Measurements from ENCODE around the gene TP53AIP1.

TP53AIP1 gene

DNA sequence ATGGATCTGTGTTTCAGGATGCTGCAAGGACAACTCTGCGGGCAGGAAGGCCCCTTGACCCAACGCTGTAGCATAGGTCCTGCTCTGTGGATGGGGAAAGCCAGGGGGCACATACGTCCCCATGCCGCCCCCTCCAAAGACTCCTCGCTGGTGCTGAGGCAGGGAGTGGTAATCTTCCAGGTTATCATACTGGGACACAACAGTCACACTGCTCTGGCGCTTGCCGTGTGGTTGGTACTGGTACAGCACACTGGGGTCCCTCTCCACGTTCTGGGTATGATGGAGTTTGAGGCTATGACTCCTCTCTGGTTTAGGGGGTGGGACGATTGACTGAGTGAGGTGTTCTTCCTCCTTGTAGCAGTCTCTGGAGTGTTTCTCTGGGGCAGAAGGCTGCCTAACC is 26.2 kb upstream of the TP53AIP1 start:
- no peak for DNase-seq (ENCODE audit: extremely low spot score)
- ChIA-PET POLR2A (no interaction called here), CTCF (interaction anchor here (1.1 kb wide), 1 partner anchor 13 kb away, joined by 3 read pairs; no protein-coding TSS in a partner anchor)
- TF ChIP-seq SUZ12 (IDR thresholded peaks at IDR 0.05) (no peak), ARNT (IDR thresholded peaks at IDR 0.05) (no peak), TARDBP (IDR thresholded peaks at IDR 0.05) (no peak), FOXM1 (IDR thresholded peaks at IDR 0.05; ENCODE audit: borderline replicate concordance) (no peak), L3MBTL2 (conservative IDR thresholded peaks at IDR 0.05) (no peak), CTBP1 (IDR thresholded peaks at IDR 0.05; ENCODE audit: borderline replicate concordance) (no peak), HDGF (IDR thresholded peaks at IDR 0.05; ENCODE audit: borderline replicate concordance) (no peak)

DNA sequence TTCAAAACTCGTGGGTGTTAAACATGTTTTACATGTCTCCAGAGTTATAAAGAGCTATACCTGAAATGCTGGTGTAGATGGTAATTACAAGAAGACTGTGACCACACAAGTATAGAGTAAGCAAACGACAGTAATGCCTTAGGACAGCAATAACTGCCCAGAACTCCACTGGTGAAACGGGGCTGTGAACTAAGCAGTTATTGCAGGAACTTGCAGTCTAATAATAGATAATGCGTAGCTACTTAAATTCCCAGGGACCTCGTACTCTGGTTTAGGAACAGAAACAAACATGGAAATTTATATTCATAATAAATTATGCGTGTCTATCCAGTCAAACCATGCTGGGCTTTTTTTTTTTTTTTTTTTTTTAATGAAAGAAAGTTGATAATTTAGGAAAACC is 24.9 kb upstream of the TP53AIP1 start:
- ChIA-PET CTCF (interaction anchor here (0.8 to 0.9 kb wide), 2 partner anchors 11 to 82 kb away, joined by 5 to 7 read pairs; no protein-coding TSS in a partner anchor), POLR2A (no interaction called here)
- no peak for TF ChIP-seq ARNT (IDR thresholded peaks at IDR 0.05)

GRCh38 chr11:128965485-128965884 is 22.8 kb upstream of the TP53AIP1 start:
- POLR2A ChIA-PET = no interaction called here
- no peak for TF ChIP-seq LEF1 (IDR thresholded peaks at IDR 0.05; ENCODE audit: borderline replicate concordance)
- no peak for TF ChIP-seq ARNT (IDR thresholded peaks at IDR 0.05)
- TF ChIP-seq CTBP1 (IDR thresholded peaks at IDR 0.05; ENCODE audit: borderline replicate concordance) = no peak
- TF ChIP-seq HDGF (IDR thresholded peaks at IDR 0.05; ENCODE audit: borderline replicate concordance) = no peak
- no peak for TF ChIP-seq SUZ12 (IDR thresholded peaks at IDR 0.05)
- CTCF ChIA-PET = no interaction called here
- no peak for DNase-seq (ENCODE audit: extremely low spot score)

More for the DNA sequence above, 24.9 kb upstream of the TP53AIP1 start:
- DNase-seq (ENCODE audit: extremely low spot score) = no peak

DNA sequence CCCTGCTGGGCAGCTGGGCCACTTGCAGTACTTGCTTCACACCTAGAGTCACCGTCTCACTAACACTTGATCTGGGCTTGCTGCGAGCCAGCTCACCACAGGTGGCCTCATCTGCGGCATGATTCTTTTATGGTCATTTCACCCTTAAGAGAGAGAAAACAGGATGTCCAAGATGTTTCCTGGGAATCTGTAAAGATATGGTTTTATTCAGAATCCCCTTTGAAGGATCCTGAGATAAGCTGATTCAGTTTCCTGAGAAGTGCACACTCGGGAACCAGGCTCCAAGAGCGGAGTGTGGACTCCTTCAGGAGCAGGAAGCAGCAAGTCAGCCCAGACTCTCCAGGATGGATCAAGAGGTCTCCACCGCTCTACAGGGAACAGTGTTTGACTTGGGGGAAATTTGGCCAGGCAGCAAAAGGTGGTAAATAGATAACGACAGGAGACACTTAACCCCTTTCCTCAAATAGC is 21.8 kb upstream of the TP53AIP1 start:
- DNase-seq (ENCODE audit: extremely low spot score) = peak; percentile 36
- CTCF ChIA-PET = interaction anchor here (0.6 to 0.7 kb wide), 2 partner anchors 80 to 288 kb away, joined by 3 to 4 read pairs; no protein-coding TSS in a partner anchor
- TF ChIP-seq FOXA1 (IDR thresholded peaks at IDR 0.05) (no peak), L3MBTL2 (conservative IDR thresholded peaks at IDR 0.05) (no peak), SUZ12 (IDR thresholded peaks at IDR 0.05) (no peak), CTBP1 (IDR thresholded peaks at IDR 0.05; ENCODE audit: borderline replicate concordance) (no peak), ARNT (IDR thresholded peaks at IDR 0.05) (no peak), ELF4 (IDR thresholded peaks at IDR 0.05) (no peak), NFRKB (IDR thresholded peaks at IDR 0.05) (no peak), SP1 (IDR thresholded peaks at IDR 0.05) (no peak), BHLHE40 (IDR thresholded peaks at IDR 0.05; ENCODE audit: borderline replicate concordance) (no peak), TARDBP (IDR thresholded peaks at IDR 0.05) (no peak), FOXM1 (IDR thresholded peaks at IDR 0.05; ENCODE audit: borderline replicate concordance) (no peak), FOXK2 (IDR thresholded peaks at IDR 0.05) (no peak), PKNOX1 (IDR thresholded peaks at IDR 0.05) (no peak), LEF1 (IDR thresholded peaks at IDR 0.05; ENCODE audit: borderline replicate concordance) (no peak), ZNF384 (IDR thresholded peaks at IDR 0.05) (no peak), HDGF (IDR thresholded peaks at IDR 0.05; ENCODE audit: borderline replicate concordance) (no peak)
- POLR2A ChIA-PET = no interaction called here

DNA sequence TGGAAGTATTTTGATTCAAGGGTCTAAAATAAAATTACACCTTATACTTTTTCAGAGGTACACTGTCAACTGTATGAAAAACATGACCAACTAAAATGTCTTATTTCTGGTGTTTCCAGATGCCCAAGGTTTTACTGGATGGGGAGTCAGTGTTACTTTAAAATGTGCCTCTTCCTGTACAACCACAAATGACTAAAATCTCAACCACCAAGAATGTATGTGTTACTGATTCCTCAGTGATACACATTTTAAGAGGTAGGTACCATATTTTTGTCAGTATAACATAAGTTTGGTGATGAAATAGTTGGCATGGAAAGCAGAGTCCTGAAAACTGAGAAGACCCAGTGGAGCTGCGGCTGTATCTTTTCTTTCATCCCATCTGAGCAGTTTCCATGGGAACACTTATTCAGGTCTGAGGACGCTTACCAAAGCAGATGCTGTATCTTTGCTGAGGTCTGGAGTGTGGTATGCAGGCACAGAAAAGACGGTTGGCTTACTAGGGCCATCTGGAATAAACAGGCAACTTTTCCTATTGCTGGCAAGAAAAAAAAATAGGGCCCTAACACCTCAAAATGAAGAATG is 21.2 kb upstream of the TP53AIP1 start:
- ChIA-PET CTCF (interaction anchor here (0.6 to 0.7 kb wide), 2 partner anchors 80 to 287 kb away, joined by 3 to 4 read pairs; no protein-coding TSS in a partner anchor), POLR2A (no interaction called here)
- DNase-seq (ENCODE audit: extremely low spot score) = no peak
- no peak for TF ChIP-seq BHLHE40 (IDR thresholded peaks at IDR 0.05; ENCODE audit: borderline replicate concordance)
- no peak for TF ChIP-seq FOXM1 (IDR thresholded peaks at IDR 0.05; ENCODE audit: borderline replicate concordance)
- no peak for TF ChIP-seq NFRKB (IDR thresholded peaks at IDR 0.05)
- TF ChIP-seq ELF4 (IDR thresholded peaks at IDR 0.05) = no peak
- TF ChIP-seq L3MBTL2 (conservative IDR thresholded peaks at IDR 0.05) = no peak
- no peak for TF ChIP-seq TARDBP (IDR thresholded peaks at IDR 0.05)
- TF ChIP-seq PKNOX1 (IDR thresholded peaks at IDR 0.05) = no peak
- no peak for TF ChIP-seq CTBP1 (IDR thresholded peaks at IDR 0.05; ENCODE audit: borderline replicate concordance)
- no peak for TF ChIP-seq HDGF (IDR thresholded peaks at IDR 0.05; ENCODE audit: borderline replicate concordance)
- TF ChIP-seq SUZ12 (IDR thresholded peaks at IDR 0.05) = no peak
- no peak for TF ChIP-seq FOXA1 (IDR thresholded peaks at IDR 0.05)
- TF ChIP-seq ZNF384 (IDR thresholded peaks at IDR 0.05) = no peak
- no peak for TF ChIP-seq SP1 (IDR thresholded peaks at IDR 0.05)
- TF ChIP-seq LEF1 (IDR thresholded peaks at IDR 0.05; ENCODE audit: borderline replicate concordance) = no peak
- no peak for TF ChIP-seq FOXK2 (IDR thresholded peaks at IDR 0.05)
- TF ChIP-seq ARNT (IDR thresholded peaks at IDR 0.05) = no peak

- no peak for TF ChIP-seq L3MBTL2 (conservative IDR thresholded peaks at IDR 0.05)
- TF ChIP-seq HDGF (IDR thresholded peaks at IDR 0.05; ENCODE audit: borderline replicate concordance) = no peak
- TF ChIP-seq ELF4 (IDR thresholded peaks at IDR 0.05) = no peak
- TF ChIP-seq ZNF384 (IDR thresholded peaks at IDR 0.05) = no peak
- no peak for TF ChIP-seq FOXM1 (IDR thresholded peaks at IDR 0.05; ENCODE audit: borderline replicate concordance)
- TF ChIP-seq BHLHE40 (IDR thresholded peaks at IDR 0.05; ENCODE audit: borderline replicate concordance) = no peak
- no peak for TF ChIP-seq TARDBP (IDR thresholded peaks at IDR 0.05)
- no peak for TF ChIP-seq LEF1 (IDR thresholded peaks at IDR 0.05; ENCODE audit: borderline replicate concordance)
- no peak for TF ChIP-seq CTBP1 (IDR thresholded peaks at IDR 0.05; ENCODE audit: borderline replicate concordance)
- TF ChIP-seq SUZ12 (IDR thresholded peaks at IDR 0.05) = no peak
- TF ChIP-seq PKNOX1 (IDR thresholded peaks at IDR 0.05) = no peak
- TF ChIP-seq SP1 (IDR thresholded peaks at IDR 0.05) = no peak
- no peak for TF ChIP-seq NFRKB (IDR thresholded peaks at IDR 0.05)
- TF ChIP-seq ARNT (IDR thresholded peaks at IDR 0.05) = no peak
- TF ChIP-seq FOXK2 (IDR thresholded peaks at IDR 0.05) = no peak
- no peak for DNase-seq (ENCODE audit: extremely low spot score)
- ChIA-PET POLR2A (interaction anchor here (1.2 kb wide), 1 partner anchor 58 kb away, joined by 3 read pairs; no protein-coding TSS in a partner anchor), CTCF (no interaction called here)
Measured at GRCh38 chr11:128962896-128963295, 20.2 kb upstream of the TP53AIP1 start.

All from HEK293T (cell line).